CD4-positive, alpha-beta T cell treated with Interleukin-10 for 1 hour (primary cell): ENCODE data around the gene ZNF888.
"Not testable (repeated sequence)": the region's sequence is repeated elsewhere in the genome, so short reads cannot be mapped to it uniquely, and the experiment has no call there.

Experiments
- DNase-seq: peaks from one replicate; pipeline ENCODE4 v3.0.0-alpha.2; 2020

The ZNF888 gene

DNA sequence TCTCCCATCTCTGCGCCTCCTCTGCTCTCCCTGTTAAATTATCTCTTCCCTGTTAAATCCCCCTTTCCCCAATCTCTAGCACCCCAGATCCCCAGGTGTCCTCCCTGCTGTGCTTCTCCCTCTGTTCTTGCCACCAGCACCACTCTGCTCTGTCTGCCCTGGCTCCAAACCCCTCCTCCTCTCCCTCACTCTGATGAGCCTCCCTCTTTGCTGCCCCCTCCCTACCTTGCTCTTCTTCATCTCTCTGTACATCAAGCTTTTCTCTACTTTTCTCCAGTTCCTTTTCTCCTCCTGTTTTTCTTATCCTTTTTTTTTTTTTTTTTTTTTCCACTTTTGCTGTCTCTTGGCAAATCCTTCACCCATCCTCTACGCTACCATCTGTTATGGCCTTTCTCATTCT, 18.3 kb upstream of the ZNF888 start:
- DNase-seq, result not testable (repeated sequence)

DNA sequence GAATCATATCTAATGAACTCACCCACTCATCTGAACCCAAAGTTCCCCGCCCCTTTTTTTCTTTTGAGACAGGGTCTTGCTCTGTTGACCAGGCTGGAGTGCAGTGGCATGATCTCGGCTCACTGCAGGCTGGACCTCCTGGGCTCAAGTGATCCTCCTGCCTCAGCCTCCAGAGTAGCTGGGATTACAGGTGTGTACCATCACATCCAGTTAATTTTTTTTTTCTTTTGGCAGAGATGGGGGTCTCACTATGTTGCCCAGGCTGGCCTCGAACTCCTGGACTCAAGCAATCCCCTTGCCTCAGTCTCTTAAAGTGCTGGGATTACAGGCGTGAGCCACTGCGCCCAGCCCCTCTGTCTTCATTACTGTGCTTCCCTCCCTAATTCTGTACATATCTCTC, 17.7 kb upstream of the ZNF888 start:
- DNase-seq, result not testable (repeated sequence)

DNA sequence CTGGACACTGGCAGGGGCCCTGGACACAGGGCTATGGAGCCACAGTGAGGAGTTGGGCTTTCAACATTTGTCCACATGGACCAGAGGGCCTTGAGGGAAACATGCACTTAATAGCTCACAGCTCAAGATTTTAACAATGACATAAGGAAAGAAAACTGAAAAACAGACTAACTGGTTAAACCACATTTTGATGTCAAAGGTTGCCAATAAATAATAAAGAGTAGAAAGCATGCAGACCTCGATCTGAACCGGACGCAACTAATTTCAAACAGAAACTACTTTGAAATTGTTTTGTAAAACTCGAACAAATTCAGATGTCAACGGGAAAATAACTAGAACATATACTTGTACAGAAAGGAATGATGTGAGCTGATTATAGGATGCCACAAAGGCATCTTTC, 15.5 kb upstream of the ZNF888 start:
- no peak for DNase-seq

DNA sequence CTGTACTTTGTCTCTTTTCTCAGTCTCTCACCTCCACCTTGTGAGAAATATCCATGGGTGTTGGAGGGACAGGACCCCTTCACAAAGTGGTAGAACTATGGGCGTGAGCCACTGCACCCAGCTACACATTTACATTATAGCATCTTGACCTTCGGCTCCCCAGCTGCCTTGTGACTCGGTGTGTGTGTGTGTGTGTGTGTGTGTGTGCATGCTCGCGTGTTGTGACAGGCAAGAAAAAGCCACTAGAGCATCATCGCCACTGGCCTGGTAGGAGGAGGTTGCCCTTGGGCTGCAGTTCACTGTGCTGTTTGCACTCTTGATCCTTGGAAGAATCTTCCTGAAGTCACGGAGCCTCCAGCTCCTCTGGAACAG, 13.7 kb upstream of the ZNF888 start:
- no peak for DNase-seq

DNA sequence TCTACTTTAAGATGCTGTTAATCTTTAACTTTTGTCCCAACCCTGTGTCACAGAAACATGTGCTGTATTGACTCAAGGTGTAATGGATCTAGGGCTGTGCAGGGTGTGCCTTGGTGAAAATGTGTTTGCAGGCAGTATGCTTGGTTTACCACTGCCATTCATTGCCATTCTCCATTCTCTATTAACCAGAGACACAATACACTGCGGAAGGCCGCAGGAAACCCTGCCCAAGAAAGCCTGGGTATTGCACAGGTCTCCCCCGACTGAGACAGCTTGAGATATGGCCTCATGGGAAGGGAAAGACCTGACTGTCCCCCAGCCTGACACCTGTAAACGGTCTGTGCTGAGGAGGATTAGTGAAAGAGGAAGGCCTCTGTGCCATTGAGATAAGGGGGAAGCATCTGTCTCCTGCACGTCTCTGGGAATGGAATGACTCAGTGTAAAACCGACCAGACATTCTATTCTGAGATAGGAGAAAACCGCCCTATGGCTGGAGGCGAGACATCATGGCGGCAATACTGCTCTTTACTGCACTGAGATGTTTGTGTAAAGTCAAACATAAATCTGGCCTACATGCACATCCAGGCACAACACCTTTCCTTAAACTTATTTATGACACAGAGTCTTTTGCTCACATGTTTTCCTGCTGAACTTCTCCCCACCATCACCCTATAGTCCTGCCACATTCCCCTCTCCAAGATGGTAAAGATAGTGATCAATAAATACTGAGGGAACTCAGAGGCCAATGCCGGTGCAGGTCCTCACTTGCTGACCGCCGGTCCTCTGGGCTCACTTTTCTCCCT, 13.1 kb upstream of the ZNF888 start:
- no peak for DNase-seq

DNA sequence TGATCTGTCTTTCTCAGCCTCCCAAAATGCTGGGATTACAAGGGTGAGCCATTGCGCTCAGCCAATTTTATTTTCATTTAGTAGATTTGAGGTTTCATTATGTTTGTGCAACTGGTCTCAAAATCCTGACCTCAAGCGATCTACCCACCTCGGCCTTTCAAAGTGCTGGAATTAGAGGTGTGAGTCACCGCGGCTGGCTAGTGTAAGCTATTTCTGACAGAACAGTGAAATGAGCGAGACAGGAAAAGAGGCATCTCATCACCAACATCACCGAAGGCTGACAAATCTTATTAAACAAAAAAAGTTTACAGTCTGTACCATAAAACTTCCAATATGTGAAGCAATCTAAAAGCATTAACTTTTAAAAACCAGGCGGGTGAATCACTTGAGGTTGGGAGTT, 12.2 kb upstream of the ZNF888 start:
- no peak for DNase-seq

DNA sequence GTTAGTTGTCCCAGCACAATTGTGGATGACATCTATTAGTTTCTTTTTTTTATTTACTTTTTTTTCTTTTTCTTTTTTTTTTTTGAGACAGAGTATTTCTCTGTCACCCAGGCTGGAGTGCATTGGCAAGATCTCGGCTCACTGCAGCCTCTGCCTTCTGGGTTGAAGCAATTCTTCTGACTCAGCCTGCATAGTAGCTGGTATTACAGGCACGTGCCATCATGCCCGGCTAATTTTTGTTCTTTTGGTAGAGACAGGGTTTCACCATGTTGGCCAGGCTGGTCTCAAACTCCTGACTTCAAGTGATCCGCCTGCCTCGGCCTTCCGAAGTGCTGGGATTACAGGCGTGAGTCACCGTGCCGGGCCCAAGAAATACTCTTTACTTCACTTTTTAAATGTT, 1.4 kb upstream of the ZNF888 start:
- DNase-seq, result not testable (repeated sequence)

DNA sequence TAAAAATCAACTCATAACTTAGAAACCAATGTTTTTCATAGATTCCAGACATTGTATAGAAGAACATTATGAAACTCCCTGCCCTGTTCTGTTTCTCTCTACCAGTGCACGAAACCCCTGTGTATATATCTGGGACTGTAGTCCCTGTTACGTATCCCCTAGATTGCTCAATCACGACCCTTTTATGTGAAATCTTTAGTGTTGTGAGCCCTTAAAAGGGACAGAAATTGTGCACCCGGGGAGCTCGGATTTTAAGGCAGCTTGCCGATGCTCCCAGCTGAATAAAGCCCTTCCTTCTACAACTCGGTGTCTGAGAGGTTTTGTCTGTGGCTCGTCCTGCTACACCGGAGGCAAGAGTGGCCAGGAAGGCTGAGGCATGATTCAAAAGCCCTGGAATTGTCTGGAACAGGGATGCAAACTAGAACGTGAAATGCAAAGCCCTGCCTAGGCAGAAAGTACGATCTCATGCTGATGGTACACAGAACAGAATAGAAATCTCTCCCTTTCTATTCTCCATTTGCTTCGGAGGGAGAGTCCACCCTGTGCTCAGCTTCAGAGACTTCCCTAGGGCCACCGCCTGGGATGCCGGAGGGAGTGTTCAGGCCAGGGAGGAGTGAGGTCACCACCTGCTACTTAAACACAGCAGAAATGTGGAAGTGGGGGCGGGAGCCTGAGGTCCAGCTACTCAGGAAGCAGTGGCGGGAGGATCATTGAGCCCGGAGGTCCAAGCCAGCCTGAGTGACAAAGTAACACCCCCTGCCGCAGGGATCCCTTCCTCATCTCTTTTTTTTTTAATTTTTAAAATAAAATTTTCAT, 758 bp upstream of the ZNF888 start:
- no peak for DNase-seq

DNA sequence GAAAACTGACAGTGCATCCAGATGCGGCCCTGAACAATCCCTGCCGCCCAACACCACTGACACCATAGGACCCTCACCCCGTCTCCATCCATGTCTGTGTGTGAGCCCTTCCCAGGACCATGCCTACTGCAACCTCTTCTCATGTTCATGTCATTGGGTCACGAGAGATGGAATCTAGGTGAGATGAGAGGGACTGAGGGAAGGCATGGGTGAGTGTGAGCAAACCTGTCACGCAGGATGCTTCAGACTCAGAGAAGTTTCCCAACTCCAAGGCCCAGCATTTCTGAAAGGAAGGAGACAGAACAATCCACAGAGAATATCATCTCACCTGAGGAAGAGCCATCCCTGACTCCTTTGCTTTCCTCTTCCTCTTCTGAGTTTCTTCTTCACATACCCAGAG, 5.7 kb downstream of the ZNF888 start:
- DNase-seq, result no peak

DNA sequence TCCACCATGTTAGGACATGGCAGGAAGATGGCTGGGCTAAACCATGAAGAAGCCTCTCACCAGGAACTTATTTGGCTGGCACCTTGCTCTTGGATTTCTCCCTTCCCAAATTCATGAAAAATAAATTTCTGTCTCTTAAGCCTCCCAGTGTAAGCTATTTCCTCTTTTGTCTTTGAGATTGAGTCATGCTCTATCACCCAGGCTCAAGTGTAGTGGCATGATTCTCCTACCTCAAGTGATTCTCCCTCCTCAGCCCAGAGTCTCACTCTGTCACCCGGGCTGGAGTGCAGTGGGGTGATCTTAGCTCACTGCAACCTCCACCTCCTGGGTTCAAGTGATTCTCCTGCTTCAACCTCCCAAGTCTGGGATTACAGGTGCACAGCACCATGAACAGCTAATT, 12.6 kb downstream of the ZNF888 start:
- no peak for DNase-seq

DNA sequence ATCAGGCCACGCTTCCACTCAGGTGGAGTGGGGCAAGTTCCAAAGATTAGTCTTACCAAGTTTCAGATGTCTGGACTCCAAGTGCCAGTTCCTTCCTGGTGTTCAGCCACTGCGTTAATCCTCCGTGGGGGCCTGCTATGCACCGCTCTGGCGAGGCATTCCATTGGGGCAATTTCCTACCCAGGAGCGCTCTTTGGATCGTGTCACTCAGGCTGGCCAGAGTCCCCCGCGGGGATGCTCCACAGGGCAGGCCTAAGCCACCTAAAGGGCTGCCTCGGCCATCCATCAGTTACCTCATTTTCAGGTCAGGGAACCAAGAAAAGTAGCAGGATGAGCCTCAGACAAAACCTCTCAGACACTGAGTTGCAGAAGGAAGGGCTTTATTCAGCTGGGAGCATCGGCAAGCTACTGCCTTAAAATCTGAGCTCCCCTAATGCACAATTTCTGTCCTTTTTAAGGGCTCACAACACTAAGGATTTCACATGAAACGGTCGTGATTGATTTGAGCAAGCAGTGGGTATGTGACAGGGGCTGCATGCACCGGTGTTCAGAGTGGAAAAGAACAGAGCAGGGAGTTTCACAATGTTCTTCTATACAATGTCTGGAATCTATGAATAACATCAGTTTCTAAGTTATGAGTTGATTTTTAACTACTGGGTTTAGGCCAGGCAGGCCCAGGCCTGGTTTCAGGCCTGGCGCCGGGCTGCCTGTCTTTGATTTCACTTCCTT, 19.0 kb downstream of the ZNF888 start:
- DNase-seq, result not testable (repeated sequence)

DNA sequence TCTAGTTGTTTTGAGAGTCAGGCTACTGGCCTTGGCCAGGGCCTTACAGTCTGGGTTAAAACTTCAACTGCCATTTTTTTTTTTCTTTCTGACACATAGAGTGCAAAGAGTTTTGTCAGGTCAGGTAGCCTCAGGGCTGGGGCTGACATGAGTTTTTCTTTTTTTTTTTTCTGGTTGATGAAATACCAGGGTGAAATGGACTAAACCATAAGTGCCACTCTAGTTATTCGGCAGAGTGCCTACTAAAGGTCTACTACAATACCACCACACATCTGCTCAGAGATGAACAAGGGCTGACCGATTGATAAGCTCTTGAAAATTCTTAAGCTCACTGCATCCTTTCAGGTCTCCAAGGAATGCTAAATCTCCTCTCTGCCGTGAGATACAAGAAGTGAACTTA, 21.4 kb downstream of the ZNF888 start:
- DNase-seq, result no peak

DNA sequence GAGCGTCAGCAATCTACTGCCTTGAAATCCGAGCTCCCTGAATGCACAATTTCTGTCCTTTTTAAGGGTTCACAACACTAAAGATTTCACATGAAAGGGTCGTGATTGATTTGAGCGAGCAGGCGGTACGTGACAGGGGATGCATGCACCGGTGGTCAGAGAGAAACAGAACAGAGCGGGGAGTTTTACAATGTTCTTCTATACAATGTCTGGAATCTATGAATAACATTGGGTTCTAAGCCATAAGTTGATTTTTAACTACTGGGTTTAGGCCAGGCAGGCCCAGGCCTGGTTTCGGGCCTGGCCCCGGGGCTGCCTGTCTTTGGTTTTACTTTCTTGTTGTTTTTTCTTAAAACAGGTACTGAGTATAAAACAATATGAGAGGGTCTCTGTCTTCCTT, 24.6 kb downstream of the ZNF888 start:
- not testable (repeated sequence) for DNase-seq

DNA sequence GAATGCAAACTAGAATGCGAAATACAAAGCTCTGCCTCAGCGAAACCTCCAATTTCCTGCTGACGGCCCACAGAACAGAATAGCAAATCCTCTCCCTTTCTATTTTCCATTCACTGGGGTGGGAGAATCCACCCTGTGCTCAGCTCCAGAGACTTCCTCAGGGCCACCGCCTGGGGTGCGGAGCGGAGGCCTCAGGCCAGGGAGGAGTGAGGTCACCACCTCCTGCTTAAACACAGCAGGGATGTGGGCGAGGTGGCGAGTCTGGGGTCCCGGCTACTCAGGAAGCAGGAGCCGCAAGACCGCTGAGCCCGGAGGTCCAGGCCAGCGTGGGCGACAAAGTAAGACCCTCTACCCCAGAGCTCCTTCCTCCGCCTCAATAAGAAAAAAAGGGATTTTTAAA, 25.1 kb downstream of the ZNF888 start:
- DNase-seq, result no peak

DNA sequence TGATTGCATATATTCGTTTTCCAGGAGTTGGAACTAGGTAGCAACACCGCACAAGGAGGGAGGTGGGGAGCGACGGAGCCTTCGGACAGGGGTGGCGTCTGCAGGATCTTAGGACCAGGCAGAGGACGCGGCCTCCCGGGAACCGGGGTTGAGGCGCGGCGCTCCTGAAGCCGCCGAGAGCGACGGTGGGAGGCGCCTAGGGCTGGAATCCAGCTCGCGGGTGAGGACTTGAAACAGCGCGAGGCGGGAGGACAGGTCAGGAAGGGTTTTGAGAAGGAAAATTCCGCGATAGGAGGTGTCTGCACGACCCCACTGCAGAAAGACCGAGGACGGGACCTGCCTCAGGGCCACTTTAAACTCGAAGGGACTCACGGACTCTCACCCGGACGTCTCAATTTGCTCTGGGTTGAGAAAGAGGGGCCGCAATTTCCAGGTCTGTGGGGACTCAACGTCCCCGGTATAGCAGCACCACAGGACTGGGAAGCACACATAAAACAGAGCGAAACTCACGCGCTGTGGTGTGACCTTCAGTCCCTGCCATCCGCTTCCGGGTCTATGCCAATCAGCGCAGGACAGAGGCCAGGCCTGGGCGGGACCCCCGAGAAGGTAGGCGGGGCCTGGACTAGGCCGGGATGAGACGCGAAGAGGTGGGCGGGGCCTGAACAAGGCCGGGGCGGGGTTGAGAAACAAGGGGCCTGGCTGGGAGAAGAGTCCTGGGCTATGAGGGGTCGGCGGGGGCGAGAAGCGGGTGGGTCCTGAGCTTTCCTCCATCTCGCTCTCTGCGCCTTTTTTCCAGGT, 25.9 kb downstream of the ZNF888 start, which contains the start of gene ZNF320:
ZNF320 (minus strand) TSS at position 498 of the 798 bp plus-strand sequence. CDS start 7,380 bp downstream, outside the sequence.
- peak; percentile 93 for DNase-seq

DNA sequence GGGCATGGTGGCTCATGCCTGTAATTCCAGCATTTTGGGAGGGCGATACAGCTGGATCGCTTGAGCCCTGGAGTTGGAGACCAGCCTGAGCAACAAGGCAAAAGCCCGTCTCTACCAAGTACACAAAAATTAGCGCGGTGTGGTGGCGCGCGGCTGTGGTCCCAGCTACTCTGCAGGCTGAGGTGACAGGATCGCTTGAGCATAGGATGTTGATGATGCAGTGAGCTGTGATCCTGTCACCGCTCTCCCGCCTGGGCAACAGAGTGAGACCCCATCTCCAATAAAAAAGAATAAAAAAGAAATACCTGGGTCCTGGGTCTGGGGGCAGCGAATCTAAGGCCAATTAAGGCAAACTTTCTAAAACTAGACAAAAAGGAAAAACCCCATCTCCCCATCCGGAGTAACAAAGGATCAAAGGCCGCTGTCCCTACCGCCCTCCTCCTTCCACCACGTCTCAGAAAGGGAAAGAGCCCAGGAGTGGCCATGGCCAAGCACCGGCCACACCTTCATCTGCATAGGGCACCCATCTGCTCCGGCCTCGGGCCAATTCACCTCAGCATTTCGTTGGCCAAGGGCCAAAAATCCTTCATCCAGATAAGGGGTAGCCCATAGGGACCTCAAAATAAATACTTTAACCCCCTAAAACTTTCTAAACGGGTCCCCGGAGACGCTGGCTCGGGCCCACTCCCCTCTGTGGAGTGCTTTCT, 26.6 kb downstream of the ZNF888 start:
- no peak for DNase-seq

DNA sequence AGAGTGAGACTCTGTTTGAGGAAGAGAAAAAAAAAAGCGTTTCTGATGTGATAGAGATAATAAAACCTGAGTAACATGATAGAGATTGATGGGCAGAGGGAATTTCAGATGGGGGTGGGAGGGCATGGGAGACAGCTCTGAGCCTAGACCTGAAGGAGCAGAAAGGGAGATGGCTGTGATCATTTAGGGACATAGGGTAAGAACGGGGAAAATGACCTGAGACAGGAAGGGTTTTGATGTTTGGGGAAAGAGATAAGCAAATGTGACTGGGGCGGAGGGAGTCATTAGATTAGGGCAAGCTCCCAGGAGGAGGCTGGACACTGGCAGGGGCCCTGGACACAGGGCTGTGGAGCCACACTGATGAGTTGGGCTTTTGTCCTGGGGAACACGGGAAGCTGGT, 31.9 kb downstream of the ZNF888 start:
- DNase-seq, result no peak

DNA sequence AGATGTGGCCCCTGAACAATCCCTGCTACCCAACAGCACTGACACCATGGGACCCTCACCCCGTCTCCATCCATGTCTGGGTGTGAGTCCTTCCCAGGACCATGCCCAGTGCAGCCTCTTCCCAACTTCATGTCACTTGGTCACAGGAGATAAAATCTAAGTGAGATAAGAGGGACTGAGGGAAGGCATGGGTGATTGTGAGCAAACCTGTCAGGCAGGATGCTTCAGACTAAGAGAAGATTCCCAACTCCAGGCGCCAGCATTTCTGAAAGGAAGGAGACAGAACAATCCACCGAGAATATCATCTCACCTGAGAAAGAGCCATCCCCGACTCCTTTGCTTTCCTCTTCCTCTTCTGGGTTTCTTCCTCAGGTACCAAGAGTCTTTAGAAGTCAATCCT, 33.3 kb downstream of the ZNF888 start:
- DNase-seq, result no peak

DNA sequence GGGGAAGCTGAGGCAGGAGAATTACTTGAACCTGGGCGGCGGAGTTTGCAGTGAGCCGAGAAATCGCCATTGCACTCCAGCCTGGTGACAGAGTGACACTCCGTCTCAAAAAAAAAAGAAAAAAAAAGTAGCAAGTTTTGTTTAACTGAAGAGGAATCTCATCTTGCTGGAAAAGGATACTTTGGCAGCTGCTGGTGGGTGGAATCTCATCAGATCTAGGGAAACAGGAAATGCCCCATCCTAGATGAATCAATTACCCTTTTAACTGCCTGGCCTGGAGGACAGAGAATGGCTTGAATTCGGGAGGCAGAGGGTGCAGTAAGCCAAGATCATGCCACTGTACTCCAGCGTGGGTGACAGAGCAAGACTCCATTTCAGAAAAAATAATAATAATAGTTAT, 34.2 kb downstream of the ZNF888 start:
- no peak for DNase-seq

DNA sequence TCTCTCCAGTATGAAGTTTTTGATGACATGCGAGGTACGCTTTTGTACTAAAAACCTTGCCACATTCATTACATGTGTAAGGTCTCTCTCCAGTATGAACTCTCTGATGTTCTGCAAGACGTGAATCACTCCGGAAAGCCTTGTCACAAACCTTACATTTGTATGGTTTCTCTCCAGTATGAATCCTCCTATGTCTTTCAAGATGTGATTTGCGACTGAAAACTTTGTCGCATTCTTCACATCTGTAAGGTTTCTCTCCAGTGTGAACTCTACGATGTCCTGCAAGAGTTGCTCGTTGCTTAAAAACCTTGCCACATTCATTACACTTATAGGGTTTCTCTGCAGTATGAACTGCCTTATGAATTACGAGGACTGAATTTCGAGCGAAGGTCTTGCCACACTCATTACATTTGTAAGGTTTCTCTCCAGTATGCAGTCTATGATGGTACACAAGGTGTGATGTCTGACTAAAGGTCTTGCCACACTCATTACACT, 42.3 kb downstream of the ZNF888 start:
- DNase-seq, result no peak

DNA sequence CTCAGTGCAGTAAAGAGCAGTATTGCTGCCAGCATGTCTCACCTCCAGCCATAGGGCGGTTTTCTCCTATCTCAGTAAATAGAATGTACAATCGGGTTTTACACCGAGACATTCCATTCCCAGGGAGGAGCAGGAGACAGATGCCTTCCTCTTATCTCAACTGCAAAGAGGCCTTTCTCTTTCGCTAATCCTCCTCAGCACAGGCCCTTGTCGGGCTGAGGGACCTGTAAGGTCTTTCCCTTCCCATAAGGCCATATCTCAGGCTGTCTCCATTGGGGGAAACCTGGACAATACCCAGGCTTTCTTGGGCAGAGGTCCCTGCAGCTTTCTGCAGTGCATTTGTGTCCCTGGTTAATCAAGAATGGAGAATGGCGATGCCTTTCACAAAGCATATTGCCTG, 50.2 kb downstream of the ZNF888 start:
- not testable (repeated sequence) for DNase-seq

DNA sequence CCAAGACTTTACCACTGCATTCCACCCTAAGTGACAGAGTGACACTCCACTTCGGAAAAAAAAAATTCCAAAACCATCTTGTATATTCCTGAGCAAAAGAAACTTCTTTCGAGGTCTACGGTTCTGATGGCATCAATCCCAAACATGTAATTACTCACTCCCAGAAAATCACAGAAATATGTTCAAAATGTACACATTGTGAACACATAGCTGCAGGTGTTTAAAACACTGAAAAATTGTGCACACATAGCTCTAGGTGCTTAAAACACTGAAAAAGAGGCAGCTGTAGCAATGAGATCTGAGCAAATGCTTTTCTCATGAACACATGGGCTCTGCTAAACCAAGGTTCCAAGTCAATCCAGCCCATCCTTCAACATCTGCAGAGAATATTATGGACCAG, 51.8 kb downstream of the ZNF888 start:
- DNase-seq, result no peak
